GM12872 (cell line): ENCODE data around the gene CD48.

Experiments used
- CTCF ChIP-seq: IDR thresholded peaks from 3 replicates; pipeline ENCODE4 v1.5.1; 2011; ENCODE audit warnings: low read depth, mild to moderate bottlenecking, low read length, moderate library complexity; ENCODE audit not compliant: insufficient read depth

The CD48 gene

DNA sequence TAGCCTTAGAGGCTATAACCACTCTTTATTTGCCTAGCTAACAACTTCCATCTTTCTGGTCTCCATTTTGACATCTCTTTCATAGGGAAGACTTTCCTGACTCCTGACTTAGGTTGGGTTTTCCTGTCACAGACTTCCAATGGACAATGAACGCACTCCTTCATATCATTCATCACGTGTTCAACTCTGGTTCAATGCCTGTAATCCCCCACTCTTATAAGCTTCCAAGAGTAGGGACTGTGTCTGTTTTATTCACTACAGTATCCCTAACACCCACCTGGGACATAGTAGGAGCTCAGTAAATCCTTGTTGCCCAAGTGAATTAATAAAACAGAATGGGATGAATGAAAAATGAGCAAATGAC is 69.4 kb downstream of the CD48 start:
- no peak for TF ChIP-seq CTCF

DNA sequence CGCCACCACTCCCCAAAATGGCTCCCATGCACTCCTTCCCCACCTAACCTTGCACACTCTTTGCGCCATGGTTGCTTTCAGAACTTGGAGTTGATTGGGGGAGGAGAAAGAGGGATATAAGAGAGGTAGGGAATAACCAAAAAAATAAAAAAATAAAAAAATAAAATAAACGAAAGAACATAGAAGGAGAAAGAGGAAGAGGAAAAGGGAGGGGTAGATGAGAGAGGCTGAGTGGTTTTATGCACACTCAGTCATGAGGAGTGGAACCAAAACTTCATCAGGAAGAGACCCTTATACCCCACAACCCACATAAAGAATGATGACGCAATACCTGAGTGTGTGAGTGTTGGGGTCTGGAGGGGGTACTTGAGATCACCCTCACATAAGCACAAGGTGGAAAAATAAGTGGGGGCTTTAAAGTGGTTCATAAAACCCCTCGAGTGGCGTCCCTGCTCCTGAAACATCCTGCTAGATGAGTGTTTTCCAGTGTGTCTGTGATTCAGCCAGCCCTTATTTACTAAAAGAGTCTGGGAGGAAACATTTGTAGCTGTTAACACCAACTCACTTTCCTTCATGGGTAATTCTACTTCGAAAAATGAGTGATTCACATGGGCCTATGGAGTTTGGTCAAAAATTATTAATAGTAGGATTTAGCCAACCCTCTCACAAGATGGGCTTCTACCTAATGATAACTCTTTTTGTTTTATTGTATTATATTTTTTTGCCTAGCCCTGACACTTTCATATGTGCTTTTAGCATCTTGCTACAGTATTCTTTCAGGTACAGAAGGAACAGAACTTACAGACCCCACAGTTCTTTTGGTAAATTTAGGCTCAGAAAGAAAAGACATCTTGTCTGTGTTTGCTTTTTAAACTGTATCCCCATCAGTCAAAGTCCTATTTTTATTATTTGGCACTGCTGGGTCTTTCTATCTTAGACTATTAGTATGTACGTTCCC is 70.0 kb downstream of the CD48 start:
- no peak for TF ChIP-seq CTCF

GRCh38 chr1:160640359-160641123 is 71.1 kb downstream of the CD48 start:
- TF ChIP-seq CTCF, result no peak

GRCh38 chr1:160639652-160640051 is 72.0 kb downstream of the CD48 start:
- TF ChIP-seq CTCF, result no peak

- no peak for TF ChIP-seq CTCF
Measured at GRCh38 chr1:160638926-160639325, 72.7 kb downstream of the CD48 start.

DNA sequence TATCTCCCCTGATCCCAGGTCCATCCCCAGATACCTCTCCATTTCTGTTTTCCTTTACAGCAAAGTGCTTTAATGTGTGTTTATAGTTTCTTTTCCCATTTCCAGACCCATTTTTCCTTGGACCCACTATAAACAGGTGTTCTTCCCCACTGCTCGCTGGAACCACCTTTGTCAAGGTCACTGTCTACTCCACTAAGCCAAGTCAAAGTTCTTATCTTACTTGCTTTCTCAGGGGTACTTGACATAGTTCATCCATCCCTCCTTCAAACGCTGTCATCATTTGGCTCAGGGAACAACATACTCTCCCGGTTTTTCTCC is 73.1 kb downstream of the CD48 start:
- TF ChIP-seq CTCF, result no peak

DNA sequence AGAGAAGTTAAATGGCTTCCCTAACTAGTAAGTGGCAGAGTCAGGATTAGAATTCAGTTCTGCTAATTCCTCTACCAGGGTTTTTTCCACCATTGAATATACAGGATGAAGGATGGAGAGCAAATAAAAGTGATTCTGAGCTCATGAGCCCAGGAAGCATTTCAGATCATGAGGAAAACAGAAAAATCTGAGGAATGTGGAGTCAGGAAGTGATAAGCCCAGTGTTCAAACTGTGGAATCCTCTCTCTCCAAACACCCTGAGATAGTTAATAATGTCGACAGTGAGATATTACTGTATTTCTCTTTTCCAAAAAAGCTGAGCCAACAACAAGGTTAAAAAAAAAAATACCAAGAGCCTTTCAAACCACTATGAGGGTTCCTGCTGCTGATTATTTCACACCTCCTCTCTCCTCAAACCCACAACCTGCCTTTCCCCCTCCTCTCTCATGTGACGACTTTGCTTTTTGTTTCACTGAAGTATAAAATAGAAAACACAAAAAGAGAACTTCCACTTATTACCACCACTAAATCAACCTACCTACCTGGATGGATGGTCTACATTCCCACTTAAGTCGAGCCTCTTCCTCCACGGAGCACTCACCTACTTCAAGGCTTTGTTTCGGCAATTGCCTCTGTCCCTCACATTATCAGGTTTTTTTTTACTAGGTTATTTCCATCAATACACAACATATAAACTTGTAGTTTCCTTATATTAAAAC is 73.6 kb downstream of the CD48 start:
- TF ChIP-seq CTCF, result no peak
